HG02588 (cell line): ENCODE measurements around the gene XRCC4.

Experiments
- ATAC-seq: cut with Tn5 transposase; IDR thresholded peaks from one replicate; pipeline ENCODE4 v1.9.1; 2021; ENCODE audit warnings: mild to moderate bottlenecking, moderate library complexity; ENCODE audit not compliant: unreplicated experiment

Gene XRCC4

GRCh38 chr5:83374547-83374946, 297.2 kb downstream of the XRCC4 start:
- no peak for ATAC-seq

GRCh38 chr5:83375049-83375745, 297.9 kb downstream of the XRCC4 start:
- no peak for ATAC-seq

- ATAC-seq: no peak
These were observed 299.1 kb downstream of the XRCC4 start for GRCh38 chr5:83376461-83376860.

GRCh38 chr5:83377131-83377865, 300.0 kb downstream of the XRCC4 start:
- ATAC-seq: no peak

GRCh38 chr5:83378624-83379289, 301.4 kb downstream of the XRCC4 start:
- no peak for ATAC-seq

- no peak for ATAC-seq
These were observed 308.5 kb downstream of the XRCC4 start for GRCh38 chr5:83385812-83386211.

- ATAC-seq: no peak
These were observed 309.7 kb downstream of the XRCC4 start for GRCh38 chr5:83387041-83387440.

GRCh38 chr5:83388608-83389007, 311.3 kb downstream of the XRCC4 start:
- ATAC-seq: no peak

GRCh38 chr5:83392766-83393503, 315.6 kb downstream of the XRCC4 start:
- ATAC-seq: no peak

GRCh38 chr5:83393504-83393866, 316.1 kb downstream of the XRCC4 start:
- ATAC-seq: no peak

GRCh38 chr5:83394190-83394589, 316.8 kb downstream of the XRCC4 start:
- no peak for ATAC-seq

- ATAC-seq: no peak
These were observed 319.3 kb downstream of the XRCC4 start for GRCh38 chr5:83396662-83397061.

GRCh38 chr5:83397658-83398057, 320.3 kb downstream of the XRCC4 start:
- no peak for ATAC-seq

- ATAC-seq: no peak
These were observed 322.9 kb downstream of the XRCC4 start for GRCh38 chr5:83400241-83400640.

- ATAC-seq: no peak
These were observed 323.4 kb downstream of the XRCC4 start for GRCh38 chr5:83400701-83401100.

GRCh38 chr5:83401122-83401731, 323.9 kb downstream of the XRCC4 start:
- peak; percentile 60 for ATAC-seq

- ATAC-seq: no peak
These were observed 324.4 kb downstream of the XRCC4 start for GRCh38 chr5:83401775-83402174.
